ENCODE measurements around the gene CDC5L. TPM values are rescaled to one million over a fixed set of nuclear protein-coding genes. Genes with fewer than 3 reads are reported as not detected.

Gene CDC5L
- total and polyA plus RNA-seq, 9 donors = 13.0 to 24.0 (median 19.5) TPM

- Histone ChIP-seq H3K4me1 (ENCODE audit: insufficient read depth) (no peaks in the 10 kb centered on the region), H3K27me3 (no peaks in the 10 kb centered on the region), H3K9me3 (peaks cover 0 to 2% of the 10 kb centered on the region in 2 donors), H3K36me3 (no peaks in the 10 kb centered on the region), H3K27ac (no peak overlapping the region), H3K4me3 (no peak overlapping the region)
- intact Hi-C loops (cut with DNase I) = no loop called here
- TF ChIP-seq POLR2A (IDR thresholded peaks at IDR 0.05) (no peak), CTCF (IDR thresholded peaks at IDR 0.05) (no peak), EP300 (IDR thresholded peaks at IDR 0.05) (no peak)
- 24 to 52% (median 29%) methylated on average over 1 of the region's 1 CpG for WGBS, 3 donors
- DNase-seq = no peak
Measured at GRCh38 chr6:44356487-44356886, 31.0 kb upstream of the CDC5L start.

- no peaks in the 10 kb centered on the region for H3K4me1 ChIP-seq (ENCODE audit: insufficient read depth)
- intact Hi-C loops (cut with DNase I) = no loop called here
- 48 to 72% (median 48%) methylated on average over 3 of the region's 3 CpGs for WGBS, 3 donors
Measured at GRCh38 chr6:44359973-44360372, 27.5 kb upstream of the CDC5L start.

DNA sequence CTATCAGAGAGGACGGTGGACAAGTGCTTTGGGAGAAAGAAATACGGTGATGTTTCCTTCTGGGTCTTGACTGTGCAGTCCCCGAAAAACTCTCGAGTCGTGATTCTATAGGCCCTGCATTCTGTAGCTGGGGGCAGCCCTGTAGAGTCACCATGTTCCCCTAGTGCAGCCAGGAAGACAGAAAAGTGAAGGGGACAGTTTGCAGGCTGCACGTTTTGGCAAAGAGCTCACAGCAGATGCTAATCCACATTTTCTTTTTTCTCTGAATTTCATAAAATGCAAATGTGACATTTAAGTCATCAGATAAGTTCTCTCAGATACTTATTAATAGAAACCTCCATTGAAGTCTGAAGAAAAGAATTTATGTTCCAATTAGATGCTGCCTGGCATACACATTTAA lies 25.6 kb upstream of the CDC5L start:
- no peak overlapping the region for H3K27ac ChIP-seq
- no peaks in the 10 kb centered on the region for H3K27me3 ChIP-seq
- no peak for DNase-seq
- no peaks in the 10 kb centered on the region for H3K4me1 ChIP-seq (ENCODE audit: insufficient read depth)
- intact Hi-C loops (cut with DNase I) = no loop called here
- no peak for TF ChIP-seq CTCF (IDR thresholded peaks at IDR 0.05)
- no peak for TF ChIP-seq POLR2A (IDR thresholded peaks at IDR 0.05)
- no peak for TF ChIP-seq EP300 (IDR thresholded peaks at IDR 0.05)
- 73 to 82% (median 74%) methylated on average over 6 of the region's 6 CpGs for WGBS, 3 donors
- peaks cover 0 to 2% of the 10 kb centered on the region in 2 donors for H3K9me3 ChIP-seq
- no peaks in the 10 kb centered on the region for H3K36me3 ChIP-seq
- no peak overlapping the region for H3K4me3 ChIP-seq

More at GRCh38 chr6:44359973-44360372, 27.5 kb upstream of the CDC5L start:
- DNase-seq = no peak
- TF ChIP-seq EP300 (IDR thresholded peaks at IDR 0.05) (no peak), CTCF (IDR thresholded peaks at IDR 0.05) (no peak), POLR2A (IDR thresholded peaks at IDR 0.05) (no peak)
- Histone ChIP-seq H3K36me3 (no peaks in the 10 kb centered on the region), H3K27me3 (no peaks in the 10 kb centered on the region), H3K9me3 (peaks cover 0 to 2% of the 10 kb centered on the region in 2 donors), H3K4me3 (no peak overlapping the region), H3K27ac (no peak overlapping the region)

GRCh38 chr6:44363377-44363926 lies 24.1 kb upstream of the CDC5L start:
- Histone ChIP-seq H3K27ac (no peak overlapping the region), H3K36me3 (no peaks in the 10 kb centered on the region), H3K4me3 (no peak overlapping the region), H3K4me1 (ENCODE audit: insufficient read depth) (no peaks in the 10 kb centered on the region), H3K27me3 (no peaks in the 10 kb centered on the region), H3K9me3 (no peaks in the 10 kb centered on the region)
- TF ChIP-seq POLR2A (IDR thresholded peaks at IDR 0.05) (no peak), CTCF (IDR thresholded peaks at IDR 0.05) (no peak), EP300 (IDR thresholded peaks at IDR 0.05) (no peak)
- no peak for DNase-seq
- WGBS, 3 donors = 92 to 99% (median 93%) methylated on average over 3 of the region's 3 CpGs
- intact Hi-C loops (cut with DNase I) = no loop called here
